Measurements from ENCODE around the gene DNAH1.

DNAH1 gene

DNA sequence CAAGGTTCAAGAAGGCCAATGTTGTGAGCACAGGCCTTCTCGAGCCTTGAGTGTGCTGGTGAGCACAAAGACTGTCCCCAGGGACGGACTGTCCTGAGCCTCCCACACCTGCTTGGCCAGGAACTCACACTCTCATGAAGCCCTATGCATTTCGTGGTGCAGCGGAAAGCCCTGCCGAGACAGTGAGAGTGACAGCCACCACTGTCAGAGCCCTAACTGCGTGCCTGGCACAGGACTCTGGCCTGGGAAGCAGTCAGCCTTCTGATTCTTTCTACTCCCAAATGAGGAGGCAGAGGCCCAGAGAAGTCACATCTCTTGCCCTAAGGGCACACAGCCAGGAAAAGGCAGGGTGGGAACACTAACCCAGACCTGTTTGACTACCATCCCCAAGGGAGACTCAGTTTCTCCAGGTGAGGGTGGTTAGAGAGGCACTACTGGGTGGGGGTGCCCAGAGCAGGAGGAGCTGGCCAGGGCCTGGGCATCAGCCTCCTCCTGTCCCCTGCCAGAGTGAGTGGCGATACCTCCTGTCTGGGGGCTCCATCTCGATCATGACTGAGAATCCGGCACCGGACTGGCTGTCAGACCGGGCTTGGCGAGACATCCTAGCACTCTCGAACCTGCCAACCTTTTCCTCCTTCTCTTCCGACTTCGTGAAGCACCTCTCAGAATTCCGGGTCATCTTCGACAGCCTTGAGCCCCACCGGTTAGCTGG lies 78.0 kb downstream of the DNAH1 start:
- DNase-seq: no peak

DNA sequence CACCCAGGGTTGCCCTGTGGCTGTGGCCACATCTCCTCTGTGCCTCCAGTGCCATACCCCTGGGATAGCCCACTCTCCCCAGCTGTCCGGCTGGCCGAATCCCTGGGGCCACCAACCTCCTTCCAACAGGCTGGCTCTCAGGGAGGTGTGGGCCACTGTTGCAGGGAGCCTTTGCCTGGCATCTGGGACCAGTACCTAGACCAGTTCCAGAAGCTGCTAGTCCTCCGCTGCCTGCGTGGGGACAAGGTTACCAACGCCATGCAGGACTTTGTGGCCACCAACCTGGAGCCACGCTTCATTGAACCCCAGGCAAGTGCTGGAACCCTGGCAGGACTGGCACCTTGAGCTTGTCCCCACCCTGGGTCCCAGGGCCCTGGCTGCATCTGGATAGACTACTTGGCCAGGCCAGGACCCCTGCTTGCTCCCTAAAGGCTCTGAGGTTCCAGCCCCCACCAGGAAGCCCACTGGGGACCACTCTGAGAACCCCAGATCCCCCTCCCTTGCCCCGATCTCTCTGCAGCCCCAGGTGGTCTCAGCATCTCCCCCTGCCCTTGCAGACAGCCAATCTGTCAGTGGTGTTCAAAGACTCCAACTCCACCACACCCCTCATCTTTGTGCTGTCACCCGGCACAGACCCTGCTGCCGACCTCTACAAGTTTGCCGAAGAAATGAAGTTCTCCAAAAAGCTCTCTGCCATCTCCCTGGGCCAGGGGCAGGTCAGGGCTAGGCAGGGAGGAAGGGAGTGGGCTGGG lies 78.8 kb downstream of the DNAH1 start:
- DNase-seq: no peak

DNA sequence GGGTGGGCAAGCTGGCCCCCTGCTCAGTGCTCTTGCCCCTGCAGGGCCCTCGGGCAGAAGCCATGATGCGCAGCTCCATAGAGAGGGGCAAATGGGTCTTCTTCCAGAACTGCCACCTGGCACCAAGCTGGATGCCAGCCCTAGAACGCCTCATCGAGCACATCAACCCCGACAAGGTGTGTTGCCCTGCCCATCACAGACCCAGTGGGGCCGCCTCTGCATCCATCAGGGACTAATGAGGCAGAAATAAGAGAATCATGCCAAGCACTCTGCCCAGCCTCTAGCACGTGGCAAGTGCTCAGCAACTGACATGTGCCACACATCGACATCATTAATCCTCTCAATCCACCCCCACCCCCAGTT lies 79.4 kb downstream of the DNAH1 start:
- DNase-seq: no peak

DNA sequence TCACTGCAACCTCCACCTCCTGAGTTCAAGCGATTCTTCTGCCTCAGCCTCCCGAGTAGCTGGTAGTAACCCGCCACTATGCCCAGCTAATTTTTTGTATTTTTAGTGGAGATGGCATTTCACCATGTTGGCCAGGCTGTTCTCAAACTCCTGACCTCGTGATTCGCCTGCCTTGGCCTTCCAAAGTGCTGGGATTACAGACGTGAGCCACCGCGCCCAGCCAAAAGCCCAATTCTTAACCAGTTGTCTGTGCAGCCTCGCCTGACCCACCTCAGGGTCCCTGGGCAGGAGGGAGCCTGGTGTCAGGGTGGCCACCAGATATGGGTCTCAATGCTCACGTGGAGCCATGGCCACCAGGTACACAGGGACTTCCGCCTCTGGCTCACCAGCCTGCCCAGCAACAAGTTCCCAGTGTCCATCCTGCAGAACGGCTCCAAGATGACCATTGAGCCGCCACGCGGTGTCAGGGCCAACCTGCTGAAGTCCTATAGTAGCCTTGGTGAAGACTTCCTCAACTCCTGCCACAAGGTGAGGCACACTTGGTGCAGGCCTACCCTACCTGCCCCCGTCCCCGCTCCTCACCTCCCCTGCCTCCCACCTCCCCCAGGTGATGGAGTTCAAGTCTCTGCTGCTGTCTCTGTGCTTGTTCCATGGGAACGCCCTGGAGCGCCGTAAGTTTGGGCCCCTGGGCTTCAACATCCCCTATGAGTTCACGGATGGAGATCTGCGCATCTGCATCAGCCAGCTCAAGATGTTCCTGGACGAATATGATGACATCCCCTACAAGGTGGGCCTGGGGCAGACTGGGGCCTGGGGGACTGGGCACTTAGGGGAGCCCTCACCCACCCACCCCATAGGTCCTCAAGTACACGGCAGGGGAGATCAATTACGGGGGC lies 80.1 kb downstream of the DNAH1 start:
- DNase-seq: no peak

DNA sequence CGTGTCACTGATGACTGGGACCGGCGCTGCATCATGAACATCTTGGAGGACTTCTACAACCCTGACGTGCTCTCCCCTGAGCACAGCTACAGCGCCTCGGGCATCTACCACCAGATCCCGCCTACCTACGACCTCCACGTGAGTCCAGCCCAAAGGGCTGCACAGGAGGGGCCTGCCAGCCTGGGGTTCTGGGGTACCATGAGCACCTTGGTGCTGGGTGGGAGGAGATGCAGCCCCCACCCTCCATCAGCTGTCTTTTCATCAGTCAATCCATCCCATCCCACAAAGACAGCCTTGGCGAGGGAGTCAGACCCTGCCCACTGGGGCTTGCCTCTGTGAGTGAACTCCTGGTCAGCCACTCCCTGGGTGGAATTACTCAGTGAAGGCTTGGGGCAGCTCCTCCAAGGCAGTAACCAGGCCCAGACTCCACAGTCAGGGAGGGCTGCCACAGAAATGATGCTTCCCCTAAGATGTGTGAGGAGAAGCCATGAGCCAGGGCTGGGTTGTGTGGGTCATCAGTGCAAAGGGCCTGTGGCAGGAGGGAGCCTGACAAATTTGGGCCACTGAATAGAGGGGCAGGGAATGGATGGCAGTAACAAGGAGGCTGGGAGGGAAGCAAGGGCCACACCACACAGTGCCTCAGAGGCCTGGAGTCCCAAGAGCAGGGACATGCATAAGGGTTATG lies 80.9 kb downstream of the DNAH1 start:
- DNase-seq: no peak

DNA sequence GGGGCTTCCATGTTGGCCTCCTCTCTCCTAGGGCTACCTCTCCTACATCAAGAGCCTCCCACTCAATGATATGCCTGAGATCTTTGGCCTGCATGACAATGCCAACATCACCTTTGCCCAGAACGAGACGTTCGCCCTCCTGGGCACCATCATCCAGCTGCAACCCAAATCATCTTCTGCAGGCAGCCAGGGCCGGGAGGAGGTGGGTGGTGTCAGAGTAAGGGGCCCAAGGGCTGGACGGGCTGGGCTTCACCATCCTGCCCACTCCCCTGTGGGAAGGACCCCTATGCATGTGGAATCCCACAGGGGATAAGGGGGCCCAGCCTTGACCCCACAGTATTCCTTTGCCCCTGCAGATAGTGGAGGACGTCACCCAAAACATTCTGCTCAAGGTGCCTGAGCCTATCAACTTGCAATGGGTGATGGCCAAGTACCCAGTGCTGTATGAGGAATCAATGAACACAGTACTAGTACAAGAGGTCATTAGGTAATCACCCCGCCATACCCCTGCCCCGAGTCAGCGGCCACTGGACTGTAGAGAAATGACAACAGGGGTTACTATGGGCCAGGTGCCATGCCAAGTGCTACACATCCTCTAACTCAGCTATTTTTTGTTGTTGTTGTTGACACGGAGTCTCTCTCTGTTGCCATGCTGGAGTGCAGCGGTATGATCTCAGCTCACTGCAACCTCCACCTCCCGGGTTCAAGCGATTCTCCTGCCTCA lies 81.7 kb downstream of the DNAH1 start:
- DNase-seq: no peak

DNA sequence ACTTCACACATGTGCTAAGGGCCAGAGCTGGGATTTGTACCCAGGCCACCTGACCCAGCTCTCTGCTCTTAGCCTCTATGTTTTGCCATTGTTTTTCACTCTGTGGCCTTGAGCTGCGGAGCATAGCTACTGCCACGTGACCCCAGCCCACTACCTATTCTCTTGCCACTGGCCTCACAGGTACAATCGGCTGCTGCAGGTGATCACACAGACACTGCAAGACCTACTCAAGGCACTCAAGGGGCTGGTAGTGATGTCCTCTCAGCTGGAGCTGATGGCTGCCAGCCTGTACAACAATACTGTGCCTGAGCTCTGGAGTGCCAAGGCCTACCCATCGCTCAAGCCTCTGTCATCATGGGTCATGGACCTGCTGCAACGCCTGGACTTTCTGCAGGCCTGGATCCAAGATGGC lies 82.6 kb downstream of the DNAH1 start:
- no peak for DNase-seq

DNA sequence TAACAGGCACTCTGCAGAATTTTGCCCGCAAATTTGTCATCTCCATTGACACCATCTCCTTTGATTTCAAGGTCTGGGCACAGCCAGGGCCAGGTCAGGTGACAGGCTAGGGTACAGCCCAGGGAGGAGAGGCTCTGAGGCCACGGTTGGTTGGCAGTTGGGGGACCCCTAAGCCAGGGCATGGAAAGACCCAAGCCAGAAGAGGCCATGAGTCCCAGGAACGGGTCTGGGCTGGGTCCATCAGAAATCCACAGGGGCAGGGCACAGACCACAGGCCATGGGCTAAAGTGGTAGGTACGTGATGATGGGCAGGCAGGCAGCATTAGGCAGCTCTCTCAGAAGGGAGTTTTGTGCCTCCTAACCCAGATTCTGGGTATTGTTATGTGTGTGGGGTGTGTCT lies 83.0 kb downstream of the DNAH1 start:
- DNase-seq: no peak

DNA sequence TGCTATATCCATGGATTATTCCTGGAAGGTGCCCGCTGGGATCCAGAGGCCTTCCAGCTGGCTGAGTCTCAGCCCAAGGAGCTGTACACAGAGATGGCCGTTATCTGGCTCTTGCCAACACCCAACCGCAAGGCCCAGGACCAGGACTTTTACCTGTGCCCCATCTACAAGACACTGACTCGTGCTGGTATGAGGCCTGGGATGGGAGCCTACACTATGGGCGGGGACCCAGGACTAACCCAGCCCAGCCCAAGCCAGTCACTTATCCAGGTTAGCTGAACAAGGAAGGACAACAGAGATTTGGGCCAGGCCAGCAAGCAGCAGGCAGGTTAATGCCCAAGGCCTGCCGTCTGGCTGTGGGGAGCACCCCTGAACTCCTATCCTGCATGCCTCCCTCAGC lies 83.5 kb downstream of the DNAH1 start:
- DNase-seq: no peak

DNA sequence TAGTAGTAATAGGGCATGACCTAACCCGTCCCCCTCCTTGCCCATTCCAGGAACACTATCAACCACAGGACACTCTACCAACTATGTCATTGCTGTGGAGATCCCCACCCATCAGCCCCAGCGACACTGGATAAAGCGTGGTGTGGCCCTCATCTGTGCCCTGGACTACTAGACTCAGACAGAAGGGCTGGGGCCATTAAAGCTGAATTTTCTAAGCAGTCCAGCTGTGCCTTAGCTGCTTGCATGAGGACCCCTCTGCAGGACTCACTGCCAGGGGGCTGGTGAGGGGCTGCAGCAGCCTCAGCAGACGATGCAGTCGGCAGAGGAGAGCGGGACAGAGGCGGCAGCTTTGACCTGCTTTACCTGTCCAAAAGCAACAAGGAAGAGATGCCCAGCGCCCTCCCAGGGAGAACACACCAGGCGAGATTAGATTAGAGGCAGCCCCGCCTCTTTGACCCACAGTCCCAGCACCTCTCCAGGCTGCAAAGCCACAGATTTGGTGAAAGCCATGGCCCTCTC lies 84.2 kb downstream of the DNAH1 start:
- no peak for DNase-seq

DNA sequence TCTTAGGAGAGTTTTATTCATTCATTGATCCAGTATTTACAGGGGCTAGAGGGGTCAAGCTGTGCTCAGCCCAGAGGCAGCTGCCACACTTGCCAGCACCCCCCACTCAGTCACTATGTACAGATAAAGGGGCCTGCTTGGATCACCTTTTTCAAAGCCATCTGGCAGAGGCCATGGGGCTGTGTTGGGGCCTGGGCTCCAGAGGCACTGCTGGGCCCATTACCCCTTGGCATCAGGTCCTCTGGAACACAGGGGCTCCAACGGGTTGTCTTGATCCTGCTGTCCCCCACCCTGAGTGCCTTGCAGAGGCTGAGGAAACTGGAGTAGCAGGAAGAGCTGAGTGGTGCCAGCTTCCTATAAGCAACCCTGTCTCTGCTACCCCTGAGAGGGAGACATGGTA lies 84.9 kb downstream of the DNAH1 start:
- no peak for DNase-seq

DNA sequence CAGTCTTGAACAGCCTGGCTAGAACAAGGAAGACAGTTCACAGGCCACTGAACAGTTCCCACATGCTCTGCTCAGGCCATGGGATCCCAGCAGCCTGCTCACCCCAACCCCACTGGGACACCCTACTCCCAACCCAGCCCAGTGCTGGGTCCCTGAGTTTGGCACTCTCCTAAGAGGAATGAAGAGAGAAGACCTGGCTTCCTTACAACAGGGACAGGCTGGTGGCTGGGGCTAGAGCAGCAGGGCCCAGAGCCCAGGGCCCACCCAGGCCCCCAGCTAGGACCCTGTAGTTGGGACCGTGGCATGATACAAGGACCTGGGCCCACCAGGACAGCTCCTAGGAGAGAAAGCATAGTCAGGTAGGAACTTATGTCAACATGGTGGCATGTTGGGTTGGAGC lies 85.4 kb downstream of the DNAH1 start:
- DNase-seq: no peak

DNA sequence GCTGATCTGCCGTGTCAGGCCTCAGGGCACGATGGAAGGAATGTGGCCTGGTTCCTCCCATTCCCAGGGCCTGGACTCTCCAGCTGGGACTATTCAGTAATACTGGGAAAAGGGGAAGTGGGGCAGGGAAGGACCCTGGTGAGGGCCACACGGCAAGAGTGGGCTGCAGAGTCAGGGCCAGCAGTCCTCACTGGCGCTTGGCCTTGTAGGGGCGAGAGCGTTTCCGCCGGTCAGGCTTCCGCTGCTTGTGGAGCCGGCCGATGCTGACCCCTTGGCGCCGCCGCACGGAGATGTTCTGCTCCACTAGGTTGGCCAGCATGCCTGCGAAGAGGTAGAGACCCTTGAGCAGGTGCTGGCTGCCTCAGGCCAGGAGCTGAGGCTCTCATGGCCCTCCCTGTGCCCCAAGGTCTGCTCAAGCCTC lies 86.0 kb downstream of the DNAH1 start:
- no peak for DNase-seq

DNA sequence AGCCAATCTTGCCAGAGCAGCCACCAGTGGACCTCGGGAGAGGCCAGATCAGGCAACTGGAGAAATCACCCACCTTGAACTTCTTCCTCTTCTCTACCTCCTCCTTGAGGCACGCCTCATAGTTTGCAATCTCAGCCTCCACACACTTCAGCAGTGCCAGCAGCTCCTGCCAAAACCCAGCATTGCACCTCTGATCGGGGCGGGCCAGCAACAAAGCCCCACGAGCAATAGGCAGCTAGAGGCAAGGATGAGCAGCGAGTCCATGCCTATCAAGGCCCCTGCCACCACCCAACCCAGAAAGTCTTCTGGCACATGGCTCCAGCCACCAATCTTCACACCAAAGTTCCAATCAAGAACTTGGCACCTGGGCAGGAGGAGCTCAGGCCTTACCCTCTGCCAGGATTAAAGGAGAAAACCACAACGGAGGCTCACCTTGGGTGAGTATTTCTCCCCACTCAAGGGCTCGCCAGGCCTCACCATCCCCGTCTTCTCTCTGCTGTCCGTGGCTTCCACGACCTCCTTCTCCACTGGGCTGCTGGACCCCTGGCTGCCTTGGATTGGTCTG lies 86.7 kb downstream of the DNAH1 start:
- no peak for DNase-seq

DNA sequence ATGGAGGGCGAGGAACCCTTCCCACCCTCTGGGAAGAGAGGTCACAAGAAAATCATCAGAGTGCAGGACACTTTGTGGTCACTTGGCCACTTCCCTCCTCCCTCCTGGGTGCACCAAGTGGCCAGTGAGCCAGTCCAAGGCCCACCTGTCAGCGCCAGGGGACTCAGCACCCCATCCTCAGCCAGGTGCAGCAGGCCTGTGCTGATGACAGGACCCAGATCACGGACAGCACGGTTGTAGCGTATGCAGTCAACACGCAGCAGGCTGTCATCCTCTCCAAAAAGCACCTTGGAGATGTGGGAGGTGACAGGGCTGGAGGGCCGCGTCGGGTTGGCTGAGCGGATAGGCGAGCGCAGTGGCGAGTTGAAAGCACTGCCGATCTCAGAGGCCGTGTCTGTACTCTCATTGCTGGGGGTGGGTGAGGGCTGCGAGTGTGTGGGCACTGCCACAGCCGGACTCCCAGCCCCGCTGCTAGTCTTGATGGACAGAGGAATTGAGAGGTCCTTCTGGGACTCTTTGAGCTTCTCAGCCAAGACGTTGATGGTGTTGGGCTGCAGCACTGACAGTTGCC lies 87.2 kb downstream of the DNAH1 start:
- no peak for DNase-seq

DNA sequence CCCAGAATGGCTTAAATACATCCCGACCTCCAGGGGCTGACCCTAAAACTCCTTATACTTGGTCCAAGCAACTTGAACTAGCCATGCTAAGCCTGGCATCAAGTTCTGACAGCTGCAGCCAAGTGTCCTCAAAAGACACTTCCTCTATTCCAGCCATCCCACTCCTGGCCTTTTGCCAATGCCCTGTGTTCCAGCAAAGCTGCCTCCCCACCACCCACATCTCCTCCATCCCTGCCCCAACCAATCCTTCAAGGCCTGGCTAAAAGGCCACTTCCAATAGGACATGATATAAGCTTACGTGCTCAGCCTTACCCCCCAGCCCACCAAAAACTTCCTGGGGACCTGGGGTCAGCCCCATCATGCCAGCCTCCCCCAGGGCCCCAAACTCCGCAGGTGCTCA lies 87.8 kb downstream of the DNAH1 start:
- DNase-seq: no peak

DNA sequence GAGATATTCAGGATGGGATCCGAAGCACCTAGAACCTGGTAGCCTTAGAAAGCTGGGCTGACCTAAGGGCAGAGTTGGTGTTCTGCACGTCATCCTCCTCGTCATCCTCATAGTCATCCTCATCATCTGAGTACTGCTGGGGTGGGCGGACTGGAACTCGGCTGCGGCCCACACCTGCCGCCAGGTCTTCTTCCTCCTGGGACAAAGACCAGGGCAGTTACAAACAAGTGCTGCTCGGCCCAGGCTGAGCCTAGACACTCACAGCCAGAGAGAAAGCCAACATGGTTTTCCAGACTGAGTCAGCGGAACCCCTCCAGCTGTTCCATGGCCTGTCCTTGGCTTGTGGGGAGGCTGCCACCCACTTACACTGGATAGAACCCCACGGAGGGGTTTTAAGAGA lies 88.3 kb downstream of the DNAH1 start:
- no peak for DNase-seq

DNA sequence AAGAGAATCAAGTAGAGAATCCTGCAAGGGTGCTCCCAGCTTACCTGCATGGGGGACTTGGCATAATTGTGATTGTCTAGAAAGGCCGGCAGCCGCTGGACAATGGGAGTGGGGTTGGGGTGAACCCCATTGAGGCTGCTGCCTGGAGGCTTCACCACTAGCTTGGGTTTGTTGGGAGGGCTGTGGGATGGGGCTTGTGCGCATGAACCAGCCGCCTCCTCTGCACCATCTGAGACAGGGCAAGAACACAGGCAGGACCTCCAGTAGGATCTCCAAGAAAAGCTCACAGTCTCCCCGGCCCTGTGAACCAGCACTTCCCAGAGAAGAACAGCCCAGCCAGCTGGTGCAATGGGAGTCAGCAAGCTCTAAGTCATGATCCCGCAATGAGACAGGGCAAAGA lies 88.9 kb downstream of the DNAH1 start:
- DNase-seq: no peak

DNA sequence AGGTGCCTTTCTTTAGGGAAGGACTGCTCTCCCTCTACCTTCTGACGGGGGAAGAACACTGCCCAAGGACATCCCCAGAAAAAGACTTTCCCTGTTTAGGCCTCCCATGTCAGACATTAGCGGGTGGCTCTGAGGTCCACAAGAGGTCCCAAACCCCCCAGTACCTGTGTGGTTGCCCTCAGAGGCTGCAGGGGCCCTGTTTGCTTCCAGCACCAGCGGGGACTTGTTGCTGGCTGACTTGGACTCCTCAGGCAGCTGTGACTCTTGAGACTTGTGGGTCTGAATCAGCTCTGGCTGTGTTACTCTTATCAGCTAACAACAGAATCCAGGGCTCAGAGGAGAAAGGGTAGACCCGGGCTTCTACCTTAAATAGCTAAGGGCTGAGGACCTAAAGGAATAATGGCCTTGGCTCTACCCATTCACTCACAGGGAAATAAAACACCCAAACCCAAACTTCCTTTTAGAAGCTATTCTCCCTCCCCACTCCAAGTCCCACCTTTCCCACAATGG lies 89.5 kb downstream of the DNAH1 start:
- DNase-seq: no peak

DNA sequence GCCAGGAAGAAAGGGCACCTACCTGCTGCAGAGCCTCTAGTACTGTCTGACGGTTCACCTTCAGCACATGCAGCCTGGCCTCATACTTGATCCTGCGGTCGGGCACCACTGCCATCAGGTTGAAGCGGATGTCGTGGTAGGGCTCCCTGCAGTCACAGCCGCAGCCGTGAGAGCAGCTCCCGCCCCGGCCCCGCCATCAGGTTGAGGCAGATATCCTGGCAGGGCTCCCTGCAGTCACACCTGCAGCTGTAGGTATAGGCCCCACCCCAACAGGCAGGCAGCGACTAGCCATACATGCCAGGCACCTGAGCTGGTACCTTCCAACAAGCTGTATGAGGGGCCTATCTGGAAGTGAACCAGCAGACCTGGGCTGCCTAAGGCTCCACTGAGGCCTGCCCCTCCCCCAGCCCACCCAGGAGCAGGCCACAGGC lies 90.1 kb downstream of the DNAH1 start:
- no peak for DNase-seq
